ENCODE data around the gene SRPK2.

- TF ChIP-seq MAX (IDR thresholded peaks at IDR 0.05) = no peak
- TF ChIP-seq SUZ12 (IDR thresholded peaks at IDR 0.05; ENCODE audit: low read length) = no peak
- TF ChIP-seq BCL11A (IDR thresholded peaks at IDR 0.05; ENCODE audit: low read depth in 2 of 2, low read length in 2 of 2) = no peak
- no peak for TF ChIP-seq SP2 (IDR thresholded peaks at IDR 0.05; ENCODE audit: low read length)
- no peak for TF ChIP-seq EZH2 (IDR thresholded peaks at IDR 0.05; ENCODE audit: low read depth, low read length, severe bottlenecking)
- no peak for TF ChIP-seq POLR2A (IDR thresholded peaks at IDR 0.05; ENCODE audit: control extremely low read depth in 1 of 2, low read depth in 2 of 2, low read length in 2 of 2)
- no peak for TF ChIP-seq YY1 (IDR thresholded peaks at IDR 0.05; ENCODE audit: low read depth, low read length)
- TF ChIP-seq USF2 (IDR thresholded peaks at IDR 0.05; ENCODE audit: low read length) = no peak
- TF ChIP-seq TCF12 (IDR thresholded peaks at IDR 0.05; ENCODE audit: low read depth, low read length) = no peak
- peak in 1 of 3 experiments; percentile 6; a peak in 1 of 4 replicates for TF ChIP-seq CTCF (IDR thresholded peaks at IDR 0.05; ENCODE audit: control extremely low read depth in 1 of 3, insufficient read depth in 1 of 3, low read depth in 1 of 3, low read length in 3 of 3)
- TF ChIP-seq CHD1 (IDR thresholded peaks at IDR 0.05; ENCODE audit: low read depth, low read length) = no peak
- no peak for TF ChIP-seq CEBPB (IDR thresholded peaks at IDR 0.05; ENCODE audit: low read depth, low read length)
Measured at GRCh38 chr7:105136221-105136620, 252.5 kb downstream of the SRPK2 start.
